K562 (cell line): ENCODE results near the gene HDHD3. TPM values are rescaled to one million over a fixed set of nuclear protein-coding genes. Genes with fewer than 3 reads are reported as not detected.

Experiments
- CCNT2 ChIP-seq: IDR thresholded peaks from 2 replicates; pipeline ENCODE4 v1.6.1; 2011; ENCODE audit warnings: borderline replicate concordance, low read depth, mild to moderate bottlenecking, moderate library complexity, mixed read lengths, low read length; ENCODE audit not compliant: insufficient read length; ENCODE audit errors: extremely low read depth
- CHD2 ChIP-seq: IDR thresholded peaks from 2 replicates; pipeline ENCODE4 v1.6.1; 2011; ENCODE audit warnings: low read depth, low read length
- E2F6 ChIP-seq, 2 experiments: IDR thresholded peaks; 2 replicates each; pipeline ENCODE4 v1.6.1; 2011; ENCODE audit warnings: borderline replicate concordance in 1 of 2, control low read depth in 1 of 2, low read depth in 1 of 2, low read length in 1 of 2, mild to moderate bottlenecking in 1 of 2, mixed read lengths in 1 of 2, moderate library complexity in 1 of 2; ENCODE audit not compliant: insufficient read depth in 1 of 2, insufficient read length in 1 of 2, poor library complexity in 1 of 2, severe bottlenecking in 1 of 2; ENCODE audit errors: extremely low read depth in 1 of 2
- ELK1 ChIP-seq: sonication (generic); formaldehyde crosslinking; IDR thresholded peaks from 2 replicates; pipeline ENCODE4 v1.8.1; 2022; ENCODE audit warnings: missing genetic modification reagents
- KDM4B ChIP-seq, 2 experiments: fragments of 450-650 bp in 1 of 2; sonication (generic) in 1 of 2; IDR thresholded peaks; 2 replicates each; pipeline ENCODE4 v1.6.1; 2016 to 2017; ENCODE audit warnings: borderline replicate concordance in 2 of 2, antibody characterized with exemption in 1 of 2, low read depth in 1 of 2, mild to moderate bottlenecking in 1 of 2
- RFX1 ChIP-seq: fragments of 450-650 bp; IDR thresholded peaks from 2 replicates; pipeline ENCODE4 v1.6.1; 2016; ENCODE audit warnings: mild to moderate bottlenecking, moderate library complexity
- TGIF2 ChIP-seq: sonication (generic); formaldehyde crosslinking; IDR thresholded peaks from 2 replicates; pipeline ENCODE4 v1.8.1; 2022; ENCODE audit warnings: mild to moderate bottlenecking, missing genetic modification reagents, moderate library complexity
- TRIM28 ChIP-seq: fragments of 450-650 bp; IDR thresholded peaks from 2 replicates; pipeline ENCODE4 v1.6.1; 2017
- ZFP36 ChIP-seq: fragments of 150-350 bp; IDR thresholded peaks from 2 replicates; pipeline ENCODE4 v1.6.1; 2018; ENCODE audit warnings: low read length, low read depth; ENCODE audit not compliant: partially characterized antibody
- ZNF232 ChIP-seq: sonication (generic); formaldehyde crosslinking; IDR thresholded peaks from 2 replicates; pipeline ENCODE4 v1.8.0; 2022; ENCODE audit warnings: mild to moderate bottlenecking, missing genetic modification reagents
- ZNF592 ChIP-seq: fragments of 450-650 bp; IDR thresholded peaks from 2 replicates; pipeline ENCODE4 v1.6.1; 2017; ENCODE audit warnings: antibody characterized with exemption, mild to moderate bottlenecking
- ZNF785 ChIP-seq: fragments of 250-450 bp; sonication (Bioruptor Pico); IDR thresholded peaks from 2 replicates; pipeline ENCODE4 v1.4.0; 2020; ENCODE audit warnings: mild to moderate bottlenecking
- polyA plus RNA-seq, 8 experiments: library from polyadenylated mRNA; depleted of rRNA in 4 of 8; stranded (reverse) in 5 of 8; unstranded in 3 of 8; fragments of >200 nt; fragmentation: Nextera tagmentation in 2 of 8; fragmentation: Illumina TruSeq in 1 of 8; extraction: Ambion mirVana in 2 of 8; extraction: Trizol in 1 of 8; gene quantifications; 2 replicates each; pipeline versions ENCODE4 v1.2.1 to v1.2.3, GENCODE V29; 2011 to 2014; ENCODE audit warnings: inconsistent platforms in 1 of 8, missing spikeins in 1 of 8
- total RNA-seq, 7 experiments: library from RNA; depleted of rRNA in 6 of 7; stranded (reverse); fragments of >200 nt in 6 of 7; fragmentation: Illumina TruSeq in 2 of 7; extraction: Trizol in 2 of 7; gene quantifications; 2 replicates each; pipeline versions ENCODE4 v1.2.1 to v1.2.3, GENCODE V29; 2011 to 2021; ENCODE audit warnings: low replicate concordance in 1 of 7
- TF ChIP-seq, protein P1 (sequence below), 2 experiments: fragments of 150-350 bp in 1 of 2; IDR thresholded peaks; 2 replicates each; pipeline ENCODE4 v1.6.1; 2012 to 2016; ENCODE audit warnings: low read depth in 2 of 2, low read length in 2 of 2, mild to moderate bottlenecking in 1 of 2, moderate library complexity in 1 of 2
- TF ChIP-seq, protein P2 (sequence below): fragments of 250-450 bp; sonication (Bioruptor Pico); IDR thresholded peaks from 2 replicates; pipeline ENCODE4 v1.6.1; 2021; ENCODE audit warnings: mild to moderate bottlenecking

The HDHD3 gene
- total and polyA plus RNA-seq, 9 of the 15 experiments (the other 6 are each of a cell fraction or from before 2014, with no cell fraction given) = 1.1 to 19.1 (median 10.9) TPM

DNA sequence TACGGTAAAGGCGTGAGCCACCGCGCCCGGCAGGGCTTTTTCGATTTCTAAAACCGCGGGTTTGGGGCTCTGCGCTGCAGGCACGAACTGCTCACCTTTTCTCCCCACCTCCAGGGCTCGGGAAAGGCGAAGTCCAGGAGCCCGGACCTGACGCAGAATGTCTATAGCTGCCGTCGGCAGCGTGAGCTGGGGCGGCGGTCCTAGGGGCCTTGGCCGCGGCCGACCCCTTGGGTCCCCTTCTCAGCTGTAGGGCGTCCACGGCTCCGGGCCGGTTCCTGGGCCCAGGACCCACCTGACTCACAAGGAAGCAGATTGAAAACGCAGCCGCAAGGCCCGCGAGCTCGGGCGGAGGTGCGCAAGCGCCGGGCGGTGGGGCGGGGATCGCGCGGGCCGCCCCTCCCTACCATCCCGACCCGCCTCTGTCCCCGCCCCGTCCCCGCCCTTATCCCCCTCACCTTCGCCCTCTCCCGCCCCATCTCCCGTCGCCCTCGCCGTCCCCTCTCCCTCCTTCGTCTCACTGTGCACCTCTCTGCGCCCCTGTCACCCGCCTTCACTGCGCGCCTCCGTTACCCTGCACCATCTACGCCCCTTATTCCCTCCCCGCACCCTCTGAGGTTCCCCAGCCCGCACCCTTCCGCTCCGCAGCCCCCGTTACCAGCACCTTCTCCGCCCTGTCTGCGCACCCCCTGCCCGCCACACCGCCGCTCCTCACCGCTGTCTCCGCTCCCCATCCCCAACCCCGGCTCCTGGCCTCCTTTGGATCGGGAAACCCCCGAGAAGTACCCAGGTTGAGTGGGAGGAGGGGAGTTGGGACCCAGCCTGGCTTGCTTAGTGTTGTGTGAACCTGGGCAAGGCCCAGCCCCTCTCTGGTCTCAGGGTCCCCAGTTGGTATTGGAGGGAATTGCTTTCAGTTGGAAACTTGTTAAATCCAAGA is at the start of gene HDHD3 (continued):
- TF ChIP-seq, protein P1, sequence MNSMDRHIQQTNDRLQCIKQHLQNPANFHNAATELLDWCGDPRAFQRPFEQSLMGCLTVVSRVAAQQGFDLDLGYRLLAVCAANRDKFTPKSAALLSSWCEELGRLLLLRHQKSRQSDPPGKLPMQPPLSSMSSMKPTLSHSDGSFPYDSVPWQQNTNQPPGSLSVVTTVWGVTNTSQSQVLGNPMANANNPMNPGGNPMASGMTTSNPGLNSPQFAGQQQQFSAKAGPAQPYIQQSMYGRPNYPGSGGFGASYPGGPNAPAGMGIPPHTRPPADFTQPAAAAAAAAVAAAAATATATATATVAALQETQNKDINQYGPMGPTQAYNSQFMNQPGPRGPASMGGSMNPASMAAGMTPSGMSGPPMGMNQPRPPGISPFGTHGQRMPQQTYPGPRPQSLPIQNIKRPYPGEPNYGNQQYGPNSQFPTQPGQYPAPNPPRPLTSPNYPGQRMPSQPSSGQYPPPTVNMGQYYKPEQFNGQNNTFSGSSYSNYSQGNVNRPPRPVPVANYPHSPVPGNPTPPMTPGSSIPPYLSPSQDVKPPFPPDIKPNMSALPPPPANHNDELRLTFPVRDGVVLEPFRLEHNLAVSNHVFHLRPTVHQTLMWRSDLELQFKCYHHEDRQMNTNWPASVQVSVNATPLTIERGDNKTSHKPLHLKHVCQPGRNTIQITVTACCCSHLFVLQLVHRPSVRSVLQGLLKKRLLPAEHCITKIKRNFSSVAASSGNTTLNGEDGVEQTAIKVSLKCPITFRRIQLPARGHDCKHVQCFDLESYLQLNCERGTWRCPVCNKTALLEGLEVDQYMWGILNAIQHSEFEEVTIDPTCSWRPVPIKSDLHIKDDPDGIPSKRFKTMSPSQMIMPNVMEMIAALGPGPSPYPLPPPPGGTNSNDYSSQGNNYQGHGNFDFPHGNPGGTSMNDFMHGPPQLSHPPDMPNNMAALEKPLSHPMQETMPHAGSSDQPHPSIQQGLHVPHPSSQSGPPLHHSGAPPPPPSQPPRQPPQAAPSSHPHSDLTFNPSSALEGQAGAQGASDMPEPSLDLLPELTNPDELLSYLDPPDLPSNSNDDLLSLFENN (IDR thresholded peaks at IDR 0.05; ENCODE audit: low read depth in 2 of 2, low read length in 2 of 2) = no peak
- no peak for TF ChIP-seq CCNT2
- TF ChIP-seq ELK1 (CRISPR knock-in tag) = no peak
- no peak for TF ChIP-seq ZFP36
- no peak for TF ChIP-seq ZNF785 (CRISPR knock-in tag)
- TF ChIP-seq ZNF232 (CRISPR knock-in tag) = no peak
- TF ChIP-seq TGIF2 = no peak
- no peak for TF ChIP-seq ZNF592
- TF ChIP-seq, protein P2, sequence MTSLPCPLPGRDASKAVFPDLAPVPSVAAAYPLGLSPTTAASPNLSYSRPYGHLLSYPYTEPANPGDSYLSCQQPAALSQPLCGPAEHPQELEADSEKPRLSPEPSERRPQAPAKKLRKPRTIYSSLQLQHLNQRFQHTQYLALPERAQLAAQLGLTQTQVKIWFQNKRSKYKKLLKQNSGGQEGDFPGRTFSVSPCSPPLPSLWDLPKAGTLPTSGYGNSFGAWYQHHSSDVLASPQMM (CRISPR knock-in tag) = no peak
- no peak for TF ChIP-seq RFX1
- TF ChIP-seq E2F6 (IDR thresholded peaks at IDR 0.05; ENCODE audit: borderline replicate concordance in 1 of 2, extremely low read depth in 1 of 2, insufficient read depth in 1 of 2, insufficient read length in 1 of 2, low read depth in 1 of 2, low read length in 1 of 2, poor library complexity in 1 of 2, severe bottlenecking in 1 of 2) = peak in 1 of 2 experiments; percentile 20
- TF ChIP-seq TRIM28 = no peak
- TF ChIP-seq KDM4B (IDR thresholded peaks at IDR 0.05; ENCODE audit: borderline replicate concordance in 2 of 2, low read depth in 1 of 2) = no peak
- no peak for TF ChIP-seq CHD2
